T-helper 1 cell treated with Interleukin-12 subunit alpha and Interleukin-12 subunit beta and Interleukin-4 antibody, amounts not matched to agents 30 ng/mL and 1 ng/mL, for 36 hours (primary cell): ENCODE measurements around the gene TREX2. TPM values are rescaled to one million over a fixed set of nuclear protein-coding genes. Genes with fewer than 3 reads are reported as not detected.

Source experiments
- intact Hi-C: fragments of 100-400 bp; cut with micrococcal nuclease; formaldehyde crosslinking; loops from one replicate; pipeline ENCODE4 v1.15.1; 2024
- total RNA-seq: library from RNA; stranded (reverse); gene quantifications from 2 replicates; pipeline ENCODE4 v1.2.3, GENCODE V29; 2022

Gene TREX2
- total RNA-seq, 1 donor from 2014 or later: 2.4 TPM

DNA sequence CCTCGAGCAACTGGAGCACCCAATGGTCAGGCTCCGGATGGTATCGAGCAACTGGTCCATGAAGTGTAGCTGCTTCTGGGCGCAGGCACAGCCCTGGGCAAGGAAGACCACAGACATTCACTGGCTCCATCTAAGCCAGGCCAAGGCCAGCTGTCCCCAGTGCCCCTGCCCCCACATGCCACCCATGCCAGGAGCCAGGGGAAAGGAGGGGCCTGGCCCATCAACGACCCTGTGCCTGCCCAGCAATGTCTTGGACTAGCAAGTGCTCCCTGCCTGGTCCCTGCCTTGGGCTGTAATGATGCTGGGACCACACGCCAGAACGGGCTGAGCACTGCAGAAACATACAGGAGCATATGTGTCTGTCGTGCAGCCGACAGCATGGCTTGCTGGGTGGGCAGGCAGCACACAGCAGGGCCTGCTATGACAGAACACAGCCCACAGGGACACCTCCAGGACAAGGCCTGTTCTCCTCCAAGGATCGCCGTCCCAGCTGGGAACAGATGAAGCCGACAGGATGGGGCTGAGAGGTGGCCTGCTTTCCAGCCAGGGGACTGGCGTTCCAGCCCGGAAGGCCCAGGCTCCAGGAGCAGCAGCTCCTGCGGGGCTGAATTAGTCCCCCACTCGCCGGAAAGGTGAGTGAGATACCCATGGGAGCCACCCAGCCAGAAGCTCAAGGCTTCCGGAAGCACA lies 11.4 kb upstream of the TREX2 start:
- intact Hi-C loops: no loop called here

DNA sequence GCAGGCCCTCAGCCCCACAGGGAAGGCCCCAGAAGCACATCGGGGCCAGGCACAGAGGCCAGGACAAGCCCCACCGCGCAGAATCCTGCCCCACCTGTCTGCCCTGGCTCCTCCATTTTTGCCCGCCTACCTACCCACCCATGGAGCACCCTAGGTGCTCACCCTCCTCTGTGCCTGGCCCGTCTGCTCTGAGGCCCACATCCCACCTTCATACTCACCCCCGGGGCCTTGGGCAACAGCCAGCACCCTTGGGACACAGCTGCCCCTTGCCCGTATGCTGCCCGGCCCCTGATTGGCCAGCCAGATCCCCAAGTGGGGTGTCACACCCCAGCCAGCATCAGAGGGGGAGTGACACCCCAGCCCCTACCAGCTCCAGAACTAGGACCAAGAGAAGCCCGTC lies 10.8 kb upstream of the TREX2 start:
- intact Hi-C loops: no loop called here

DNA sequence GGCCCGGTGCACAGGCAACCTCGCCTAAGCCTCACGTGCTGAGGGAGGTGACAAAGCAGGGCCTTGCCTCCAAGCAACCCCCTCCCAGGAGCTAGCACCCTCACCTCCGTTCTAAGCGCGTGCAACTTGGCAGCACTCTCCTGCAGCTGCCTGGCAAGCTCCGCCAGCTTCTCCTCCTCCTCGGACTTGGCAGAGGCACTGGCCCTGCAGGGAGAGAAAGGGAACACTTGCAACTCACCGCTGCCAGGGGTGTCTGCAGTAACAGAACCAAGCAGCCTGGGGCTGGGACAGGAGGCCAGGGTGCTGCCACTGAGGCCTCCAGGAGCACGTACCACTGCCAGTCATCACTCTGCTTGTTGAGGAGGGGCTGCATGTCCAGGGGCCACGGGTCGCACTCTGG lies 10.3 kb upstream of the TREX2 start:
- intact Hi-C loops: no loop called here

DNA sequence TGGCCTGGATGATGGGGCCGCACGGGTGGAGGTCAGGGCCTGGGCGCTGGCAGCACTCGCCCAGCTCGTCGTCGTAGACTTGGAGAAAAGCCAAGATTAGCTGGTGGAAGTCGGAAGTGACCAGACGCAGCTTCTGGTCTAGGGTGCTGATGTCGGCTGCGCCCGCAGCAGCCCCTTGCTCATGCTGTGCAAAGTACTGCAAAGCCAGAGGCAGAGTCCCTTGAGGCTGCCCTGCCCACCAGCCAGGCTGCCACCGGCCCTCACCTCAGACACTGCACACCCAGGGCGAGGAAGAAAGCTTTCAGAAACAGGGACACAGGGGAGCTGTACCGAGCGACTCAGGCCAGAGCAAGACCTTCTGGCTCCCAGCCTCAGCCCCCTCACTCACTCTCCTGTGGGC lies 9.7 kb upstream of the TREX2 start:
- intact Hi-C loops: no loop called here

DNA sequence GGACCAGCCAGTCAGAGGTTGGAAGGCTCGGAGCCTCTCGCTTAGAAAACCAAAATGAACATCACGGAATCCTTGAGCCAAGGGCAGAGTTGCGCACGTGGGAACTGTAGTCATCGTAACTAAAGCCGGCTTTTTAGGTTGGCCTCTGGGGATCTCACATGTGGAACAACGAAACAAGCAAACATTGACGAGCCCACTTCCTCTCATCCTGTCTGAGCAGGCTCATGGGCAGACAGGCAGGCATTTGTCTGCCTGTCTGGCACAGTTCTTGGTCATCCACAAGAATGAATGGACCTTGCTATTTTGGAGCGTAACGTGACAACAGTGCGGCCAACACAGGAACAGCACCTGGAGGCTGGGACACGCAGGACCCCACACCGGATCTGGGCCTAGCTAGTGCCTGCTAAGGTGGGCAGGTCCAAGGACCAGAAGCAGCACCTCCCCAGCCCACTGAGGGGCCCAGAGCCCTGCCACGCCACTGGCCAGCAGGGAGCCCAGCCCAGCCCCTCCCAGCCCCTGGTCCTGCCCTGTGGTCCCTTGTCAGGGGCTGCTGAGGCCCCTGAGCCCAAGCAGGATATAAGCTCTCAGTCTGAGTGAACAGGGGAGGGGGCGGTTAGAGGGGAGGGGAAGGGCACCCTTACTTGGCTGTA lies 9.2 kb upstream of the TREX2 start:
- intact Hi-C loops: no loop called here

DNA sequence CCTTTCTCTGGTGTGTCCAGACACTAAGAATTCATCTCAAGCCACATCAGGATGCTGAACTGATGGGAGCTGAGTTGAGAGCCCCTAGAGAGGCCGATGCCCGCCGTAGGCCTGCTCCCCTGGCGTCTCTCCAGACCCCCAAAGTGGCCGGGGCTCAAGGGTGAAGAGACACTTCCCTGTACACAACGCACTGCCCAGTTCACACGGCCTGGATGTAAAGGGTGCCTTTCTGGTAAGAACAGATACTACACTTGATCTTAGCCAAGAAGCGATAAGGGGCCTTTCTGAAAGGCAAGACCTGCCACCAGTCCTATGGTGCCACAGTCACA lies 5.1 kb upstream of the TREX2 start:
- intact Hi-C loops: no loop called here

DNA sequence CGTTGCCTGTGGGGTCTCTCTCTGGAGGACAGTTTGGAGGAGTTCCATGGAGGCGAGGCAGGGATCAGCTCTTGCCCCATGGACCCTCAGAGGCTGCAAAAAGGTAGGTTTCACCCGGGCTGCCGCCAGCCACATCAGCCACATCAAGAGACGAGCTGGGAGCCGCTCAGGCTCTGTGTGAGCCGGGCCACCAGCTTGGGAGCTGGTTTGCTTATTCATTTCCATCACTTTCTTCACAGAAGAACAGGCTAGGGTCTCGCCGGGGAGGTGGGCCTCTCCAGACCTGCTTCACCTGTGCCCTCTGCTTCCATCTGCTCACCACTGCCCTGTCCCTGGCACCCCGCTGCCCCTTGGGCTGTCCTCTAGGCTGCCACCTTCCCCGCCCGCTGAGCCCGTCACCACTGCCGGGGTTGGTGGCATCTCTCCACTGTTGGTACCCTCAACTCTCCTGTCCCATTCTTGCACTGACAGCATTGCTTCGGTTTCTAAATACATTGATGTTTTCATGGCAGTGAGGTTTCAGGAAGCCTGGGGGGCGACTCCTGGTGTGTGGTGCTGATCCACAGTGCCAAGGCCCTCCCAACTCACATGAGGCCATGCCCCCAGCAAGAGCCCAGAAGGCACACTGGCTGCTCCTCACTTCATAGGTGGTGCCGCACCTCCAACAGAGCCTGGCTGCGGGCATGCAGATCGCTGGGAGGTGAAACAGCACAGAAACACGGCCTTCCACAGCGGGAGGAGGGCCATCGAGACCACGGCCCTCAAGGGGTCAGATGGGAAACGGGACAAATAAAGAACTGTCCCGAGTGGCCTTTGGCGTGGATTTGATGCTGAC lies 4.5 kb upstream of the TREX2 start:
- intact Hi-C loops: no loop called here

DNA sequence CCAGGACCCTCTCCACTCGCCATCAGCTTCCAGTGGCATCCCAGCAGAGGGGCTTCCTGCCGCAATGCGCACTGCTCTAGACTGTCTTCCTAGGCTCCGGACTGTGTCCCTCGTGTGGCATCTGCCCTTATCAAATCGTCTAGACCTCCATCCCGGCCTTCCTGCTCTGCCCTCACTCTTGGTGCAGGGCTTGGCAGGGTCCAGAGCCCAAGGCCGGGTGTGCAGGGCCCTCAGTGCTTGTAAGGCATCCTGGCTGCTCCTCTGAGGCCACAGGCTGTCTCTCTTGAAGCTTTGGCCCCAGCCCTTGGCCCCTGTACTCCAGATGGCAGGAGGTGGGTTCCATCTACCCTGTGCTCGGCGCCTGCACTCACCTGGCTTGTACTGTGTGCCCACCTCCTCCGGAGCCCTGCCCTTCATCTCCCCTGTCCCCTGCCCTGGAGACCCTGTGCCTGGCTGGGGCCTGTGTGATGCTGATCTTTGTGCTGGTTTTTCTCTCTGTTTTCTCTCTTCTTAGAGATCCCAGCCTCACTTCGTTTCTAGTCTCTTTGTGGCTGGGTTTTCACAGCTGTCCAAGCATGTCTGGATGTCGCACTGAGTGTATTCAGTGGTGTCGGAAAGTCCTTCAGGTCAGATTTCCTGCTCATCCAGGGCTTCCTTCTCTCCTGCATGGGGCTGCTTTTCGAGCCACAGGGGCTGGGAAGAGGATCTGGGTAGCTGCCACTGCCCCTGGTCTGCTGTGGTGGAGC lies 3.7 kb upstream of the TREX2 start:
- intact Hi-C loops: no loop called here

DNA sequence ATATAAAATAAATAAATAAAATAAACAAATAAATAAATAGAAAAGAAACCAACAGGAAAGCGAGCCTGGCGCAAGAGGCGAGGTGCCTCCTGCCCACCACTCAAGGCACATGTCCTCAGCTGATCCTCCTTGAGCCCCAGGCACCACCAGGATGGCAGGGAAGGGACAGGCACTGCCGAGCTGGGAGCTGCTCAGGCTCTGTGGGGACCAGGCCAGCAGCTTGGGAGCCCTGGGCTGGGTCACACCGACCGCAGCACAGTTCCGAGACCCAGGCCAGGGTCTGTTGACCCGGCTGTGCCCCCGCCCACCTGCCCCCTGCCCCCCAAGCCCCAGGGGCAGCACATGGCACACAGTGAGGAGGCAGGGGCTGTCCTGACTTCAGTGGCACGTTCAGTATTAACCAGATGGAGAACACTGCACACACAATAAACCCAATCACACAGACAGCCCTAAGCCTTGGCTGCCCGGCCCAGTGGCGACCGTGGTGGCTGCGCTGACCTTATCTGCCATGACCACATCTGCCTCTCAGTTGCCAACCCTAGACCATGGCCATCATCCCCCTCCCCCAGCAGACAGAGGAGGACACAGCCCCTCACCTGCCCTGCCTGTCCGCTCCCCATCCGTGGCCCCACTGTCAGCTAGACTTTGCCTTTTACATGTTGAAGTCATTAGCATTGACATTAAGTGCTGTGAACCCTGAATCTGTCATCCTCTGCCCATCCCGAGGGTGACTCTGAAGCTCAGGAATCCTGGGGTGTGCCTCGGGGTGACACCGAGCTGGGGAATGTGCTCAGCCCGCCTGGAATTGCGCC lies 2.9 kb upstream of the TREX2 start:
- intact Hi-C loops: no loop called here

DNA sequence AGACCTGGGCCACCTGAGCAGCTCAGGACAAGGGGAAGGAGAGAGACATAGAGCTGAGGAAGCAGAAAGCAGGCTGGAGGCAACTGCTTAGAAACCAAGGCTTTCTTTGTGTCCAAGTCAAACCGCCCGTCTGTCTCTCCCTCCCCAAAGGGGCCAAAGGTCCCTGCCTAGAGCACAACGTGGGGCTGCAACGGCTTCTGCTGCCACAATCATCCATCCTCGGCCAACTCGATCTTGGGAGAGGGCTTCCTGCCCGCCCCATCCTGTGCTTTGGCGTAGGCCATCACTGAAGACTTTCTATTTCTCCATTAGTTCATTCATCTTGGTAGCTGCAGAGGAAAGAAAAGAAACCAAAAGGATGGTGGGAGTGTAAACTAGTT lies 1.7 kb upstream of the TREX2 start:
- intact Hi-C loops: no loop called here

DNA sequence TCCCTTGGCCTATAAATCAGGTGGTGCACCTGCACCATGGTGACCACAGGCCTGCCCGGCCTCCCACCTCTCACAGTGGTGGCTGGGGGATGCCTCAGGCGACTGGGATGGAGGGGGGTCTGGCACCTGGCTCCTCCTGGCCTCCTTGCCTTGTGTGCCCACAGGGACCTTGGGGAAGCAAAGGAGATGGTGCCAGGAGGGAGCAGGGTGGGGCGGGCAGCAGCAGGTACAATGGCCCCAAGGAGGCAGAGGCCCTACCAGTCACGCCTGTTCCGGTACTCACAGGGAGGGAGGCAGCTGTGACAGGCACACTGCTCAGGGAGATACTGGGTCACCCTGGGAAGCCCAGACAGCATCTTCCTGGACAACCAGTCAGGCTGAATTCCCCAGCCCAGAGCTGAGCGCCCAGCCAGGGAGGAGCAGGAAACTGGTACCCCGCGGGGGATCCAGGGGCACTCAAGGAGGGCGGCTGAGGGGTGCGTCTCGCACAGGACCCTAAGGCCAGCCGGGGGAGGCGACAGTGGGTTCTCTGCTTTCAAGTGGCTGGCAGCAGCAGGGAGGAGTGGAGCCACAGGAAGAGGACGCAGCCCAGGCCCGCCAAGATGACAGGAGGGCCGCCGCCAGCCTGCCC lies 1.2 kb upstream of the TREX2 start:
- intact Hi-C loops: no loop called here

DNA sequence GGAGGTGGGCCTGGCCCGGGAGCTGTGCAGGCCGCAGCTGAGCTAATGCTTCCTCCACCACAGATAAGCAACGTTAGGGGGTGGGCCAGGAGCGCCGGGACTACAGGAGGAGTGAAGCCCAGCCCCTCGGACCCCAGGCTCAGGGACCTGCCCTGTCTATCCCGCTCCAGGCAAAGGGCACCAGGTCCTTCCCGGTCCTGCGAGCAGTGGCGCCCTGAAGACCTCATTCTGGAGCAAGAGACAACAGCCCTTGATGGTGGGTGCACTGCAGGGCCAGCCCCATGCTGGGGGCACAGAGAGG lies 730 bp upstream of the TREX2 start:
- intact Hi-C loops: no loop called here

DNA sequence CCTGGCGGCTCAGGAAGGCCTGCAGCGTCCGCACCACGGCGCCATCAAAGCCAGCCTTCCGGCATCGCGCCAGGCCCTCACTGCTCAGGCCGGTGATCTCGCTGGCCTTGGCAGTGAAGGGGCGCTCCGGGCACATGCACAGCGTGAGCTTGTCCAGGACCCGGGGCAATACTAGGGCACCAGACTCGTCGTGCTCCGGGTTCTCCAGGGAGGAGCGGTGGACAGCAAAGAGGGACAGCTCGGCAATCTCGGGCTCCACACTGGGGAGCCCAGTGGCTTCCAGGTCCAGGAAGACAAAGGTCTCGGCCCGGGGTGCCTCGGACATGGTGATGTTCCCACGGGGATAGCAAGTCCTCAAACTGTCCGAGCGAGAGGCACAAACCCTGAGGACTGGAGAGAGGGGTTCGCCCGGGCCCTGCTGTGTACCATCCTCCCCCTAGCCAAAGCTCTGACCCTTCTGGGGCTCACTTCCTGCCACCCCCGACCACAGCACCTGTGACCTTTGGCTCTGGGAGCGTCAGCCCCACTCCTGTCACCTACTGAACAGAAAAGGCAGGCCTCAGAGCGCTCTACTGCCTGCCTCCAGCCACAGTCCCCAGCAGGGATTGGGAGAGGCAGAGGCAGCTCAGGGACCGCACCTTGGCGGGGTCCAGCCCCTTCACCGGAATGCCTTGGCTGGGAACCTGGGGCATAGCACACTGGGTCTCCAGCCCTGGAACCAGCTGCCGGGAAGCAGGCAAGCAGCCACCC lies 575 bp downstream of the TREX2 start:
- intact Hi-C loops: no loop called here

DNA sequence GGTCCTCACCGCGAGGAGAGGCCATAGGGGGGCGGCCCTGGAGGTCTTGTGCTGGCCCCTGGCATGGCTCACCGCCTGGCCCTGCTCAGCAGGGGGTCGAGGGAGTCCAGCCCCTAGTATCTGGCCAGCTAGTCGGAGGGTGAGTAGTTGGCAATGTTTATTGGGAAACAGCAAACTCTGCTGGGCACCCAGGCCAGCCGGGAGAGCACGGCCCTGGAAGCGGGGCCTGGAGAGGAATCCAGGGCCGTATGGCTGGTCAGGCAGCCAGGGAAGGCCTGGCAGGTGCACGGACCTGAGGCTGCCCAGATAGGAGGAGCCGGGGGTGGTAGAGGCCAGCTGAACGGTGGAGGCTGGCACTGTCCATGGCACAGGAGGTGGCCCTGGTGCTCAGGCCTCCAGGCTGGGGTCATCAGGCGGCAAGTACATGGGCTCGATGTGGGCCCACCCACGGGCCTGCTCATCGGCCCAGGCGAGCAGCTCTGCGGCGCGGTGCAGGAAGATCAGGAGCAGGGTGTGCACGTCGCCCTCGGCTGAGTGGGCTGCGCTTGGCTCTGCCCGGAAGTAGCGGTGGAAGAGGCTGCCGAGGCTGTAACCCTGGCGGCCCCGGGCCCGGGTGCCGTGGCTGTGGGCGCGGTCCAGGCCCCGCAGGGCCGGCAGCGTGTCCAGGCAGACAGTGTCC lies 1.4 kb downstream of the TREX2 start:
- intact Hi-C loops: no loop called here

DNA sequence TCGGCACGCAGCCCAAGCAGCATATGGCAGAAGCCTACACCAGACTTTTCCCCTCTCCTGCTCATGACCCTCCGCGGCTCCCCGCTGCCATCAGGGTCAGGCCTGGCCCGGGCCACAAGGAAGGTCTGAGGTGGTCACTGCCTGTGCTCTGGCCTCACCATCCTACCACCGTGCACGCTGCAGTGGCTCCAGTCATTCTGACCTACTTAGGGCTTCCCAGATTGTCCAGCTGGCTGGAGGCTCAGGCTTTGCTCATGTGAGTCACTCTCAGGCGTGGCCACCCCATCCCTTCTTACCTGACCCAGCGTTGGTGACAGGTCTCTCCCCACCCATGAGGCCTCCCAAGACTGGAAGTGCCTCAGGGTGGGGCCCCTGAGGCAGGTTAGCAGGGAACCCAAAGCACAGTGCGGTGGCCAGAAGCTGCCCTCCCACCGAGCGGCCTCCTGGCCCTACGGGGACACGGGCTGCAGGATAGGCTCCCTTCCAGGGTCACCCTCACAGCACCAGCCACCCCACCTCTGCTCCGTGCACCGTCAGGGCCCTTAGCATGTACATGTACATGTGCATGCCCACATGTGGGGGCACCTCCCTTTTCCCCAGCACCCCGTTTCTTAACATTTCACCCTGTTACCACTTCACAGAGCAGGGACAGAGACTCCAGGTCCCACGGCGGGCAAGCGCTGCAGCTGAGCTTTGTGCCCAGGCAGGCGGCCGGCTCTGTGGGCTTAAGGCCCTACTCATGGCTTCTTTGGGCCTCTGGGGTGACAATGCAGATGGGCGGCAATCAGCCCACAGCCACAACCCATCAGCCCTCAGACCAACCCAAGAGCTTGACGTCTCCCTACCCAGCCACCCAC lies 2.2 kb downstream of the TREX2 start:
- intact Hi-C loops: no loop called here

DNA sequence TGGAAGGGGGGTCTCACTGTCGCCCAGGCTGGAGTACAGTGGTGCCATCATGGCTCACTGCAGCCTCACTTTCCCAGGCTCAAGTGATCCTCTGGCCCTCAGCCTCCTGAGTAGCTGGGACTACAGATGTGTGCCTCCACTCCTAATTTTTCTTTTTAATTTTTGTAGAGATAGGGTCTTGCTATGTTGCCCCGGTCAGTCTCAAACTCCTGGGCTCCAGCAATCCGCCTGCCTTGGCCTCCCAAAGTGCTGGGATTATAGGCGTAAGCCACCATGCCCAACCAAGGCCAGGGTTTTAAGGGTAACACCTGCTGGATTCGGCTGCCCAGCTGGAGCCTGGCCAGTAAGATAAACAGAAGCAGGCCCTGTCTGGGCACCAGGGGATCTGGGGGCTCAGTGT lies 3.4 kb downstream of the TREX2 start:
- intact Hi-C loops: no loop called here

DNA sequence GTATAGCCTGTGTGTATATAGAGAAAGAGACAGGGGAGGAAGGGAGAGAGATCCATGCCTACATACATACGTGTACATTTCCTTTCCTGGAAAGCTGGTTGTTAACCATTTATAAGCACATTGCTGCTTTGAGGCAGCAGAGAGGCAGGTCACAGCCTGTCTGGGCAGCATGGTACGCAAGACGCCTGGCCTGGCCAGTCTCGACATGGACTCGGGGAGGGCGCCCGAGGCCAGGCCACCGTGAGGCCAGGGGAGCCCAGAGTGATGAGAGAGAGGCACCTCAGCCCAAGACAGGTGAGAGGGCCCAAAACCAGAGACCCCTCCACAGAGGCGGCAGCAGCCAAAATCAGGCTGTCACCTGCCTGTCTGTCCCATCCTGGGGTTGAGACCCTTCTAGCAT lies 3.9 kb downstream of the TREX2 start:
- intact Hi-C loops: no loop called here

DNA sequence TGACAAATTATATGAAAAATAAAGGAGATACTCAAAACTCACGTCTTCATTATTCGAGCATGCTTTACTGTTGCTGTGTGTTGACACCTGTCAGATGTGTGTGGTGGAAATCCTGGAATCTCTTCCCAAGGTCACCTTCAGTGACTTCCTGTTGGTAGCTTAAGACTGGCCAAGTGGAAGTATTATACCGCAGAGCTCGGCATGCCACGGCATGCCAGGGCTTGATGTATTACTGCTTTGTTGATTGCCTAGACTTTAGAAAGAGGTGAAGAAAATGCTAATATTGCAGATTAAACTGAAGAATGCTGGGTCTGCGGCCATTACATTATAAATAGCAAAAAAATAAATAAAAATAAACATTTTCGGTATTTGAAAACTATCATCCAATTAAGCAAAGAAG lies 4.6 kb downstream of the TREX2 start:
- intact Hi-C loops: no loop called here
